A172 (cell line): ENCODE results near the gene PXT1. TPM values are rescaled to one million over a fixed set of nuclear protein-coding genes. Genes with fewer than 3 reads are reported as not detected.
A peak's percentile ranks its signal among the peaks of the same experiment; 100 is the strongest.
"Not testable (repeated sequence)": the region's sequence is repeated elsewhere in the genome, so short reads cannot be mapped to it uniquely, and the experiment has no call there.

Source experiments
- DNase-seq: peaks from one replicate; pipeline ENCODE4 v3.0.0-alpha.2; 2015; ENCODE audit warnings: low spot score
- total RNA-seq: library from RNA; depleted of rRNA; stranded (reverse); fragments of >200 nt; shearing (Covaris generic); gene quantifications from 2 replicates; pipeline ENCODE4 v1.2.3, GENCODE V29; 2014

Gene PXT1
- total RNA-seq, 1 experiment from 2014 or later: not detected

- DNase-seq: no peak
Observed at GRCh38 chr6:36444470-36444869, 1.8 kb upstream of the PXT1 start.

GRCh38 chr6:36443471-36444428 lies 1.1 kb upstream of the PXT1 start:
- no peak for DNase-seq

GRCh38 chr6:36442103-36442670 lies 467 bp downstream of the PXT1 start:
- DNase-seq: no peak

GRCh38 chr6:36441307-36441894 lies 1.3 kb downstream of the PXT1 start:
- peak; percentile 98 for DNase-seq

DNA sequence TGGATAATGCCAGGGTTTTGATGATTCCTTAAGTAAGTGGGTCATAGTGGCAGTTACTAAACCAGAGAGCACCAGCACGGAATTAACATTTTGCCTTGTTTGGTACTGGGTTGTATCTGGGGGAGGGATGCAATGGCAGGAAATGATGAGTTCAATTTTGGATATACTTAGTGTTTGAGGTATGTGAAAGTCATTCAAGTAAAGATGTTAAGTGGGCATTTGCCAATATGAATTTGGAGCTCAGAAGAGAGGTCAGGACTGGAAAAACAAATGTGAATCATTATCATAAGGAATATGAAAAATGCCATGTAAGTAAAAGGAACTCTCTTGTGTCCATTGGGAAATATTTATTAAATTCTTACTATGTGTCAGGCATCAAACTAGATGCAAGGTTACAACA lies 6.2 kb downstream of the PXT1 start:
- DNase-seq: no peak

GRCh38 chr6:36432151-36432671 lies 10.4 kb downstream of the PXT1 start:
- DNase-seq: peak; percentile 41

GRCh38 chr6:36431197-36431596 lies 11.5 kb downstream of the PXT1 start:
- no peak for DNase-seq

DNA sequence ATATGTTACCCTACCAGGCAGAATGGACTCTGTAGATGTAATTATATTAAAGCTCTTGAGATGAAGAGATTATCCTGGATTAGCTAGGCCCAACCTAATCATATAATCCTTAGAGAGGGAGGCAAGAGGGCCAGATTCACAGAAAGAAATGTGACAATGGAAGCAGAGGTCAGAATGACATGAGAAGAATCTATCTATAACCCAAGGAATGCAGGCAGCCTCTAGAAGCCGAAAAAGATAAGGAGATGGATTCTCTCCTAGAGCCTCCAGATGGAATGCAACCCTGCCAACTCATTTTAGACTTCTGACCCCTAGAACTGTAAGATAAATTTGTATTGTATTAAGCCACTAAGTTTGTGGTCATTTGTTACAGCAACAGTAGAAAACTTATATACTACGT lies 12.3 kb downstream of the PXT1 start:
- peak; percentile 38 for DNase-seq

DNA sequence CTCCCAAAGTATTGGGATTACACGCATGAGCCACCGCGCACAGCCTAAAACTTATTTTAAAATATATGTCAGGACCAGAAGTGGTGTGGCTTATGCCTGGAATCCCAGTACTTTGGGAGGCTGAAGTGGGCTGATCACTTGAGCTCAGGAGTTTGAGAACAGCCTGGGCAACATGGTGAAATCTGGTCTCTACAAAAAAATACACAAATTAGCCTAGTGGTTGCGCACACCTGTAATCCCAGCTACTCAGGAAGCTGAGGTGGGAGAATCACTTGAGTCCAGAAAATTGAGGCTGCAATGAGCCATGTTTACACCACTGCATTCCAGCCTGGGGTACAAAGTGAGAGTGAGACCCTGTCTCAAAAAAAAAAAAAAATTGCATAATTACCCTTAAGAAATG lies 13.7 kb downstream of the PXT1 start:
- no peak for DNase-seq

- DNase-seq: no peak
Observed at GRCh38 chr6:36426622-36427021, 16.0 kb downstream of the PXT1 start.

DNA sequence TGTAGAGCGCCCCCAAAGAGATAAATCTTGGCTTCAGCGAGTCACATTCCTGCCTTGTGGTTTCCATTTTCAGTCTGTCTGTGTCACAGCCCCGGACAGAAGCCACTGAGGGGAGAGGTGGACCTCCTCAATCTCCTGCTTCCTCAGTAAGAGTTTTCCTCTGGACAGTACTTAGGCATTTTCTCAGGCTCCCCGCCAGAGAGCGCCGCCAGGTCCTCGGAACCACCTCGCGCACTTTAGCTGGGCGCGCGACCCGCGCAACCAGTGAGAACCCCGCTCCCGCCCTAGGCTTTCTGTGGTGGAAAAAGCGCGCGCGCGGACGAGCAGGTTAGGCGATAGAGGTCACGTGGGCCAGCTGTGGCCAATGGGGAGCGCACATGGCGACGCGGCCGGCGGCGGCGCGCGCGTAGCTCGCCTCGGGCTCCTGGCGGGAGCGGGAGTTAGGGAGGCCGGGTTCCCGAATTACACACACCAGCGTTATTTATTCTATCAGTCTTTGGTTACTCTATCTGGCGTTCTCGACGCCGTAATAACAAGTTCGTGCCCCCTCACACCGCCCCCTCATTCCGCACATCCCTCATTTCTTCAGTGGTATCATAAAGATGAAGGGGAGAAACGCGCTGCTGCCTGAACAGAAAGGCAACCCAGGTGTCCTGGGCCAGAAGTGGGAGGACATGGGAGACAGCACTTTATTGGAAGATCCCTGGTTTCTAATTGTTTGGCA lies 19.4 kb downstream of the PXT1 start:
- peak; percentile 96 for DNase-seq

DNA sequence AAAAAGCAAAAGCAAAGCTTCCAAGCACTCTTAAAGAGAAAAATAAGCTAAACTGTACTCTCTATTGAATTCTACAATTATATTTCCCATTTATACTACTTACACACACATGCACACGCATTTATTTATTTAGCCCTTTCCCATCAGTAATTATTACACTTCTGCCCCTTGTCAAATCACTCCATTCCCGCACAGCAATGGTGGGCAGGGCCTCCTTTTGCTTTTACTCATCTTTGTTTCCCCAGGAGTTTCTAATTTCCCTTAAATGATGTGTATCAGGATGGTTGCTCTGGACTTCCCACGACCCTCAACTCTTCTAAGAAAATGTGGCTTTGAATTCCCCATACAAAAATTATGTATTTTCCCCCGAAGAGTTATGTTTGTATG lies 19.9 kb downstream of the PXT1 start:
- no peak for DNase-seq

DNA sequence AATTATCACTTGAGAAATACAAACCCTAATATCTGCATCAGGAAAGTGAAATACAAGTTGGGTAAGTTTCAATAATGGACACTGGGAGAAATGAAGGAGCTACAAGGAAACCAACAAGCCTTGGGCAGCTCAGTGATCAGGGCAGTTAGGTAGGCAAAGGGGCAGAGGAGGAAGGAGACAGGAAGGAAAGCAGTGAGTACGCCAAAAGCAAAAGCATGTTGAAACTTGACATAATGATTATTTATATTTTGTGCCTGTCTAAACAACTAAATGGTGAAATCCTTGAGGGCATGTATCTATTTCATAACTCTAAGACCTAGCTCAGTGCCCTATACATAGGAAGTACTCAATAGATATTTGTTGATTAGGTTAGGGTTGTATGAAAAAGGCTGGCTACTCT lies 23.3 kb downstream of the PXT1 start:
- no peak for DNase-seq

DNA sequence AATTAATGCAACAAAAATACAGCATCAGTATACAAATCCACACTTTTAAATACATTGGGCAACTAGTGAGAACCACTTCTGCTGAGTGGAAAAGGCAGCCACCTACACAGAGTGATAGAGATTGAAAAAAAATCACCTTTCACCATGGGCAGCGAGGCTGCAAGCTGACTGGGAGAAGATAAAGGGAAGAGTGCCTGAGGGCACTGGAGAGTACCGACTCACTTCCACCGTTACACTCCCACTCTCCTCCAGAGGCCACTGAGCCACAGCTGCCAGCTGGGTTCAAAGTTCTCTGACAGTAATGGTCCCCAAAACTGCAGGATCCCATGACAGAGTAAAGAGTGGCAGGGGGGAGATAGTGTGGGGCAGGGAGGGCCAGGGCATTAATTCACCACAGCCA lies 24.1 kb downstream of the PXT1 start:
- DNase-seq: no peak

DNA sequence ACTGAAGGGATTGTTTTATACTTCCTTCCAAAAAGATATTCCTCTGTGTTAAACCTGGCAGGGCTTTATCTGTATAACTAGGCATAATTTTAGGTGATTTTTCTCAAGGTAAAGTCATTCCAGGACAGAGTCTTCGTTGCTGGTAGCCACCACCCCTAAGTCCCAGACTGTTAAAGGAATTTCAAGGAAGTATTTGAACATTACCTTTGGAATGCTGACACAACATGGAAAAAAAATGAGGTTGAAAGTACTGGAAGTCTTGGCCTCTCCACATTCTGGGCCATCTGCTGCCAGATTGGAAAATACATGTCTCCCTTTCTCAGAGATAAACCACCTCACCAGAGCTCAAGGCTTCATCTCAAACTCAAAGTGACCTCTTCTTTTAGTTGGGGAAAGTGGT lies 28.2 kb downstream of the PXT1 start:
- no peak for DNase-seq

- no peak for DNase-seq
Observed at GRCh38 chr6:36413489-36414480, 28.9 kb downstream of the PXT1 start.

- not testable (repeated sequence) for DNase-seq
Observed at GRCh38 chr6:36409718-36410117, 32.9 kb downstream of the PXT1 start.

DNA sequence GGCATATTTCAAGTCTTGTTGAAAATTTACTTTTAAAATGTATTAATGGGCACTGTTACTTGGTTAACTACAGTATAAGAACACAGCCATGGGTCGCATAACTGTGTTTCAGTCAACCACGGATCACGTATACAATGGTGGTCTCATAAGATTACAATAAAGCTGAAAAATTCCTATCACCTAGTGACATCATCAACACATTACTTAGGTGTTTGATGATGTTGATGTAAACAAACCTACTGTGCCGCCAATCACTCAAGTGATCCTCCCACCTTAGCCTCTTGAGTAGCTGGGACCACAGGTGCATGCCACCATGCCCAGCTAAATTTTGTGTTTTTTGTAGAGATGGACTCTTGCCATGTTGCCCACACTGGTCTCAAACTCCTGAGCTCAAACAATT lies 38.5 kb downstream of the PXT1 start:
- DNase-seq: no peak

GRCh38 chr6:36402481-36402880 lies 40.2 kb downstream of the PXT1 start:
- DNase-seq: no peak

DNA sequence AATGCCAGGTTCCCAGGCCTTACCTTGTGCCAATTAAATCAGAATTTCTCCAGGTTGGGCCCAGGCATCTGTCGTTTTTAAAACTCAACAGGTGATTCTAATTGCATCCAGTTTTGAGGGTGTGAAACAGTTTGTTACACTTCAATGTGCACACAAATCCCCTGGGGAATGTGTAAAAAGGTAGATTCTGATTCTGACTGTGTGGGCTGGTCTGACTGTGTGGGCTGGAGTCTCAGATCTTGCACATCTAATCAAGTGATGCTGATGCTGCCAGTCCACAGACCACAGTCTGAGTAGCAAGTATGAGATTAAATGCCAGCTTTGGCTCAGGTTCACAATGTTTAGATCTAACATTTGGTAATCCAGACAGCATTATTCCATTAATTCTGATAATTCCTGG lies 42.7 kb downstream of the PXT1 start:
- no peak for DNase-seq

GRCh38 chr6:36392621-36393020 lies 50.0 kb downstream of the PXT1 start:
- DNase-seq: no peak
